ENCODE results near the gene EEFSEC.

The EEFSEC gene

GRCh38 chr3:128415773-128416577 is 262.7 kb downstream of the EEFSEC start:
- DNase-seq (ENCODE audit: extremely low spot score) = no peak
- no peak for TF ChIP-seq TARDBP (IDR thresholded peaks at IDR 0.05)
- no peak for TF ChIP-seq SP1 (IDR thresholded peaks at IDR 0.05)
- TF ChIP-seq LEF1 (IDR thresholded peaks at IDR 0.05; ENCODE audit: borderline replicate concordance) = no peak
- TF ChIP-seq PKNOX1 (IDR thresholded peaks at IDR 0.05) = no peak
- no peak for TF ChIP-seq SUZ12 (IDR thresholded peaks at IDR 0.05)
- ChIA-PET CTCF (no interaction called here), POLR2A (no interaction called here)

GRCh38 chr3:128416578-128417211 is 263.4 kb downstream of the EEFSEC start:
- DNase-seq (ENCODE audit: extremely low spot score) = peak; percentile 36
- ChIA-PET CTCF (no interaction called here), POLR2A (no interaction called here)
- no peak for TF ChIP-seq ARNT (IDR thresholded peaks at IDR 0.05)
- no peak for TF ChIP-seq LEF1 (IDR thresholded peaks at IDR 0.05; ENCODE audit: borderline replicate concordance)
- TF ChIP-seq PKNOX1 (IDR thresholded peaks at IDR 0.05) = no peak
- TF ChIP-seq ZNF384 (IDR thresholded peaks at IDR 0.05) = no peak
- no peak for TF ChIP-seq HDGF (IDR thresholded peaks at IDR 0.05; ENCODE audit: borderline replicate concordance)
- no peak for TF ChIP-seq FOXM1 (IDR thresholded peaks at IDR 0.05; ENCODE audit: borderline replicate concordance)
- TF ChIP-seq SUZ12 (IDR thresholded peaks at IDR 0.05) = no peak
- no peak for TF ChIP-seq ELF4 (IDR thresholded peaks at IDR 0.05)
- no peak for TF ChIP-seq NFRKB (IDR thresholded peaks at IDR 0.05)
- no peak for TF ChIP-seq TARDBP (IDR thresholded peaks at IDR 0.05)
- no peak for TF ChIP-seq SP1 (IDR thresholded peaks at IDR 0.05)
- TF ChIP-seq FOXA1 (IDR thresholded peaks at IDR 0.05) = no peak
- no peak for TF ChIP-seq FOXK2 (IDR thresholded peaks at IDR 0.05)
- TF ChIP-seq CTBP1 (IDR thresholded peaks at IDR 0.05; ENCODE audit: borderline replicate concordance) = no peak
- no peak for TF ChIP-seq L3MBTL2 (conservative IDR thresholded peaks at IDR 0.05)
- no peak for TF ChIP-seq BHLHE40 (IDR thresholded peaks at IDR 0.05; ENCODE audit: borderline replicate concordance)

- CTCF ChIA-PET = no interaction called here
- POLR2A ChIA-PET = no interaction called here
These were observed 265.6 kb downstream of the EEFSEC start for GRCh38 chr3:128418900-128419299.

GRCh38 chr3:128419311-128419710 is 266.0 kb downstream of the EEFSEC start:
- POLR2A ChIA-PET = no interaction called here
- CTCF ChIA-PET = no interaction called here

More at GRCh38 chr3:128418900-128419299, 265.6 kb downstream of the EEFSEC start:
- DNase-seq (ENCODE audit: extremely low spot score) = no peak
- TF ChIP-seq FOXK2 (IDR thresholded peaks at IDR 0.05) (no peak), HDGF (IDR thresholded peaks at IDR 0.05; ENCODE audit: borderline replicate concordance) (no peak), FOXM1 (IDR thresholded peaks at IDR 0.05; ENCODE audit: borderline replicate concordance) (no peak), PKNOX1 (IDR thresholded peaks at IDR 0.05) (no peak), FOXA1 (IDR thresholded peaks at IDR 0.05) (no peak), ELF4 (IDR thresholded peaks at IDR 0.05) (no peak), CTBP1 (IDR thresholded peaks at IDR 0.05; ENCODE audit: borderline replicate concordance) (no peak)

GRCh38 chr3:128420289-128420688 is 267.0 kb downstream of the EEFSEC start:
- DNase-seq (ENCODE audit: extremely low spot score) = no peak
- ChIA-PET POLR2A (no interaction called here), CTCF (interaction anchor here (1.3 kb wide), 1 partner anchor 121 kb away, joined by 3 read pairs; no protein-coding TSS in a partner anchor)
- TF ChIP-seq FOXM1 (IDR thresholded peaks at IDR 0.05; ENCODE audit: borderline replicate concordance) = no peak
- no peak for TF ChIP-seq HDGF (IDR thresholded peaks at IDR 0.05; ENCODE audit: borderline replicate concordance)
- no peak for TF ChIP-seq PKNOX1 (IDR thresholded peaks at IDR 0.05)
- no peak for TF ChIP-seq ZNF384 (IDR thresholded peaks at IDR 0.05)

More at GRCh38 chr3:128419311-128419710, 266.0 kb downstream of the EEFSEC start:
- TF ChIP-seq NFRKB (IDR thresholded peaks at IDR 0.05) (no peak), PKNOX1 (IDR thresholded peaks at IDR 0.05) (no peak), ZNF384 (IDR thresholded peaks at IDR 0.05) (no peak), SUZ12 (IDR thresholded peaks at IDR 0.05) (no peak), SP1 (IDR thresholded peaks at IDR 0.05) (no peak), LEF1 (IDR thresholded peaks at IDR 0.05; ENCODE audit: borderline replicate concordance) (no peak), FOXM1 (IDR thresholded peaks at IDR 0.05; ENCODE audit: borderline replicate concordance) (no peak), FOXA1 (IDR thresholded peaks at IDR 0.05) (no peak), HDGF (IDR thresholded peaks at IDR 0.05; ENCODE audit: borderline replicate concordance) (no peak)
- no peak for DNase-seq (ENCODE audit: extremely low spot score)

Measured in HEK293T (cell line).